PC-9 (cell line): ENCODE data around the gene TAX1BP1.

ENCODE experiments used
- EZH2 ChIP-seq: fragments of 200-600 bp; sonication (generic); IDR thresholded peaks from 2 replicates; pipeline ENCODE4 v1.8.0; 2017; ENCODE audit warnings: antibody characterized with exemption, low read depth
- TF ChIP-seq, protein P1 (sequence below): fragments of 200-600 bp; sonication (generic); conservative IDR thresholded peaks from 2 replicates; pipeline ENCODE4 v1.6.1; 2017; ENCODE audit warnings: mixed run types, antibody characterized with exemption, mild to moderate bottlenecking, moderate library complexity

DNA sequence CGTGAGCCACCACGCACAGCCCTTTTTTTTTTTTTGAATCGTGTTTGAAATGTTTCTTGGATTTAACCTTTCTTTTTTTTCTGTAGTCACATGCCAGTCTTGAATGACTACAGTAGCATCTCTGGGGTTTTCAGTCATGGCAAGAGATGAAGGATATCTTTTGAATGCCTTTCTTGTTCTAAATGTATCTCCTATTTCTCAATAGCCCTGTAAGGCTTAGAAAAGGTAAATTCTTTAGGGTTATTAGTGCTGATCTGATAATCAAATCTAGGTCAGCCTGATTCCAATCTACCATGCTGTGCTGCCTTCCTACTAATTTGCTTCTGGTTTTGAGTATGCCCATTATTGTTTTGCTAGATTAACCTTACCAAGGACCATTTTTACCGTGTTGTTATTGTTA, 70.2 kb downstream of the TAX1BP1 start:
- TF ChIP-seq, protein P1, sequence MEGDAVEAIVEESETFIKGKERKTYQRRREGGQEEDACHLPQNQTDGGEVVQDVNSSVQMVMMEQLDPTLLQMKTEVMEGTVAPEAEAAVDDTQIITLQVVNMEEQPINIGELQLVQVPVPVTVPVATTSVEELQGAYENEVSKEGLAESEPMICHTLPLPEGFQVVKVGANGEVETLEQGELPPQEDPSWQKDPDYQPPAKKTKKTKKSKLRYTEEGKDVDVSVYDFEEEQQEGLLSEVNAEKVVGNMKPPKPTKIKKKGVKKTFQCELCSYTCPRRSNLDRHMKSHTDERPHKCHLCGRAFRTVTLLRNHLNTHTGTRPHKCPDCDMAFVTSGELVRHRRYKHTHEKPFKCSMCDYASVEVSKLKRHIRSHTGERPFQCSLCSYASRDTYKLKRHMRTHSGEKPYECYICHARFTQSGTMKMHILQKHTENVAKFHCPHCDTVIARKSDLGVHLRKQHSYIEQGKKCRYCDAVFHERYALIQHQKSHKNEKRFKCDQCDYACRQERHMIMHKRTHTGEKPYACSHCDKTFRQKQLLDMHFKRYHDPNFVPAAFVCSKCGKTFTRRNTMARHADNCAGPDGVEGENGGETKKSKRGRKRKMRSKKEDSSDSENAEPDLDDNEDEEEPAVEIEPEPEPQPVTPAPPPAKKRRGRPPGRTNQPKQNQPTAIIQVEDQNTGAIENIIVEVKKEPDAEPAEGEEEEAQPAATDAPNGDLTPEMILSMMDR, result no peak
- TF ChIP-seq EZH2, result no peak
